SK-N-SH treated with all-trans-retinoic acid at 6 μM for 48 hours (cell line): Measurements from ENCODE around the gene SIL1.

Source experiments
- ATAC-seq: fragments of 200-7000 bp; cut with Tn5 transposase; 3 replicates; pipeline ENCODE4 v1.9.1; 2020; ENCODE audit warnings: mild to moderate bottlenecking, moderate library complexity
- CREB5 ChIP-seq: fragments of 250-450 bp; sonication (Bioruptor Pico); IDR thresholded peaks from 2 replicates; pipeline ENCODE4 v1.5.1; 2020; ENCODE audit warnings: low read depth, mild to moderate bottlenecking, moderate library complexity
- TCF4 ChIP-seq: fragments of 250-450 bp; sonication (Bioruptor Pico); IDR thresholded peaks from 2 replicates; pipeline ENCODE4 v1.8.0; 2021; ENCODE audit warnings: mild to moderate bottlenecking, moderate library complexity, borderline replicate concordance

The SIL1 gene

GRCh38 chr5:138898299-138898698 lies 299.9 kb downstream of the SIL1 start:
- ATAC-seq: no peak
- TF ChIP-seq CREB5 (CRISPR knock-in tag) (no peak), TCF4 (no peak)
